HuH-7.5 (cell line): ENCODE data around the gene ZNF565.
"Not testable (repeated sequence)": the region's sequence is repeated elsewhere in the genome, so short reads cannot be mapped to it uniquely, and the experiment has no call there.

Experiments used
- DNase-seq: peaks from one replicate; pipeline ENCODE4 v3.0.0; 2011; ENCODE audit warnings: low spot score

The ZNF565 gene

DNA sequence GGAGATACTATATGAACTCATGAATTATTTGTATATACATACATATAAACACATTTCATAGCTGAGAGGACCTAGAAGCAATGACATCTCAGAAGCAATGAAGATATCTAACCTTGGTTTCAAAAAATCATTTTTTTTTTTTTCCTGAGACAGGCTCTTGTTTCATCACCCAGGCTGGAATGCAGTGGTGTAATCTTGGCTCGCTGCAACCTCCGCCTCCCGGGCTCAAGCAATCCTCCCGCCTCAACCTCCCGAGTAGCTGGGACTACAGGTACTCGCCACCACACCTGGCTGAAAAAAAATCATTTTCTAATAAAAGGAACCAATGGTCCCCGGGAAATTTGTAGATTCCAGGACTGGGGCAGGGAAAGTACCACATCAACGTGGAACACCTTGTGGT is 4.0 kb downstream of the ZNF565 start:
- DNase-seq, result no peak

DNA sequence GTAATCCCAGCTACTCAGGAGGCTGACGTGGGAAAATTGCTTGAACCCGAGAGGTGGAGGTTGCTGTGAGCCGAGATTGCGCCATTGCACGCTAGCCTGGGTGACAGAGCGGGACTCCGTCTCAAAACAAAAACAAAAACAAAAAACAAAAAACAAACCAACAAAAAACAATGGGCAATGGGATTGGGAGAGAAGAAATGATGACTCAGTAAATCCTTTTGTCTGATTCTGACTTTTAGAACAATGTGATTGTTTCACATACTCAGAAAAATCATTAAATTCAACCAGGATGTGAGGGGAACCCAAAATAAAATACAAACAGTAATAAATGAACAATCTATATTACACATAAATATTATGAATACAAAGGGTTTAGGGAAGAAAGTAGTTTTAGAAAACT is 5.1 kb downstream of the ZNF565 start:
- DNase-seq, result no peak

DNA sequence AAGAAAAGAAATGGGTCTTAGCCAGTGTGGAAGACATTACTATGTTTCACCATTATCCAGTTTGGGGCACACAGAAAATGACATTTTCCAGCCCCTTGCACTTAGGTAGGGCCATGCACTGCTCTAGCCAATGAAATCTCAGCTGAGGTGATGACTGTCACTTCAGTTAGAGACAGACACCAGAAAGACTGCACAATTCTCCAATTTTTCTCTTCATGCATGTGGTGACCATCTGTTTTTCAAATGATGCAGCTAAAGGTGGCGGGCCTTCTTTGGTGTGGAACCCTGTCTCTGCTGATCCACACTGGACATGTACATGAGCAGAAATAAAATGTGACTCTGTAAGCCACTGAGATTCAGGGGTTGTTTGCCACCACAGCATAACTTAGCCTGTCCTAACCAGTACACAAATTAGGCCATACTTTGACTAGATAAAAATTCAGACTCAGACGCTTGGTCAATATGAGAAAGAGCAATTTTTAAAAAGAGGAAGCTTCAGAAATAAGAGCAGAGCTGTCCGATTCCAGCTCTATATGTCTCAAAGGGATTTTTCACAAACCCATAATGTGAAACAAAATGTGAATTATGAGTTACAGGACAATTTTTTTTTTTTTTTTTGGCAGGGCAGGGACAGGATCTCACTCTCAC is 6.7 kb downstream of the ZNF565 start:
- no peak for DNase-seq

DNA sequence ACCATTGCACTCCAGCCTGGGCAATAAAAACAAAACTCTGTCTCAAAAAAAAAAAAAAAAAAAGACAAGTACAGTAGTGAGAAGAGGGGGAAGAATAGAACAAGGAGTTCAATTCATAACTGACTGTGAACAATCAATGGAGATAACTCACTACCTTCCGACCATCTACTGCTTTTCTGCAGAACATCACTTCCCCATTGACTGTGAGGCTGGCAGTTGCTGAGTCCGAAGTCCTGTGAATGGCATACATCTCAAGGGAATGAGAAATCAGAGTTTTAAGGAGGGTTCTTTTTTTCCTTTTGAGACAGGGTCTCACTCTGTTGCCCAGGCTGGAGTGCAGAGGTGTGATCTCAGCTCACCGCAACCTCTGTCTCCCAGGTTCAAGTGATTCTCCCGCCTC is 11.2 kb downstream of the ZNF565 start:
- no peak for DNase-seq

DNA sequence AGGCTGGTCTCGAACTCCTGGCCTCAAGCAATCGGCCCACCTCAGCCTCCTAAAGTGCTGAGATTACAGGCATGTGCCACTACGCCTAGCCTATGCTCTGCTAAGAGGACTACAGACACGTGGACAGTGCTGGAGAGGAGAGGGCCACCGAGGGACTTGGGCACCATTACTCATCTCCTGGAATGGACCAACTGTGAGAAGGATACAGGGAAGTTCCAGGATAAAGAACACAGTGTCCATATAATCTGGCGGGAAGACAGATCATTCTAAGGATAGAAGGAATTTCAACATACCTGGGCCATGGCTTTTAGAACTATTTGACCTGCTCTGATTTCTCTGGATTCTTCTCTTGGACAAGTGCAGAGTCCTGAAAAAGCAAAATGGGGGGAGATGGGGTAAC is 12.8 kb downstream of the ZNF565 start:
- DNase-seq, result no peak

DNA sequence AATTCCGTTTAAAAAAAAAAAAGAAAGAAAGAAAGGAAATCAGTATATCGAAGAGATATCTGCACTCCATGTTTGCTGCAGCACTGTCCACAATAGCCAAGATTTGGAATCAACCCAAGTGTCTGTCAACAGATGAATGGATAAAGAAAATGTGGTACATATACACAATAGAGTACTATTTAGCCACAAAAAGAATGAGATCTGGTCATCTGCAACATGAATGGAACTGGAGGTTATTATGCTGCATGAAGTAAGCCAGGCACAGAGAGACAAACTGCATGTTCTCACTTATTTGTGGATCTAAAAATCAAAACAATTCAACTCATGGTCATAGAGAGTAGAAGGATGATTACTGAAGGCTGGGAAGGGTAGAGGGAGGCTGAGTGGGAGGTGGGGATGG is 16.3 kb downstream of the ZNF565 start:
- no peak for DNase-seq

DNA sequence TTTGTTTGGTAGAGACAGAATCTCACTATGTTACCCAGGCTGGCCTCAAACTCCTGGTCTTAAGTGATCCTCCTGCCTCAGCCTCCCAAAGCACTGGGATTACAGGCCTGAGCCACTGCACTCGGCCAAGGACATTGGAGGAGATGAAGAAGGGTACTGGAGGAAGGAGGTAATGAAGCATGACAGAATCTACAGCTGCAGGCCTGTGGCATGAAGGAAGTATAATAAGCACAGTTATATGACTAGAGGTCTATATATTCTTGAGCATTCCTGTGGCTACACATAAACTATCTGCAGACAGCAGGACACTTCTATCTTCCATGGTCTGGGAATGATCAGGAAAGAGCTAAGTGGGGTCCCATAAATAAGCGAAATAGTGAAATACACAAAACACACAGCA is 18.2 kb downstream of the ZNF565 start:
- DNase-seq, result no peak

DNA sequence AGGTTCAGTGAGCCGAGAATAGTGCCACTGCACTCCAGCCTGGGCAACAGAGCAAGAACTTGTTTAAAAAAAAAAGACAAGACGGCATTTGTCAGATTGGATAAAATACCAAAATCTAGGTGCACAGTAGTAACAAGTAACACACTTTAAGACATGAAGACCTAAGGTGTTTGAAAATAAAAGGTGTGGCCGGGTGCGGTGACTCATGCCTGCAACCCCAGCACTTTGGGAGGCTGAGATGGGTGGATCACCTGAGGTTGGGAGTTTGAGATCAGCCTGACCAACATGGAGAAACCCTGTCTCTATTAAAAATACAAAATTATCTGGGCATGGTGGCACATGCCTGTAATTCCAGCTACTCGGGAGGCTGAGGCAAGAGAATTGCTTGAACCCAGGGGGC is 27.7 kb downstream of the ZNF565 start:
- not testable (repeated sequence) for DNase-seq

DNA sequence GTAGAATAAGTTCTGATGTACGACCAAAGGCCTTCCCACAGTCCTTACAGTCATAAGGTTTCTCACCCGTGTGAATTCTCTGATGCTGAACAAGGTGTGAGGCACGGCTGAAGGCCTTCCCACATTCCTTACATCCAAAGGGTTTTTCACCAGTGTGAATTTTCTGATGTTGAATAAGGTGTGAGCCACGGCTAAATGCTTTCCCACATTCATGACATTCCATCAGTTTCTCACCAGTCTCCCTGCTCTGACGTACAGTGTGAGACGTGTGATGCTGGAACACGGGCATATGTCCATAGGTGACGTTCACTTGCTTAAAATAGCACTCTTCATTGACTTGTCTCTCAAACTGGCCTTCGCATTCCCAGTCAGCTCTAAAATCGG is 31.2 kb downstream of the ZNF565 start:
- no peak for DNase-seq

DNA sequence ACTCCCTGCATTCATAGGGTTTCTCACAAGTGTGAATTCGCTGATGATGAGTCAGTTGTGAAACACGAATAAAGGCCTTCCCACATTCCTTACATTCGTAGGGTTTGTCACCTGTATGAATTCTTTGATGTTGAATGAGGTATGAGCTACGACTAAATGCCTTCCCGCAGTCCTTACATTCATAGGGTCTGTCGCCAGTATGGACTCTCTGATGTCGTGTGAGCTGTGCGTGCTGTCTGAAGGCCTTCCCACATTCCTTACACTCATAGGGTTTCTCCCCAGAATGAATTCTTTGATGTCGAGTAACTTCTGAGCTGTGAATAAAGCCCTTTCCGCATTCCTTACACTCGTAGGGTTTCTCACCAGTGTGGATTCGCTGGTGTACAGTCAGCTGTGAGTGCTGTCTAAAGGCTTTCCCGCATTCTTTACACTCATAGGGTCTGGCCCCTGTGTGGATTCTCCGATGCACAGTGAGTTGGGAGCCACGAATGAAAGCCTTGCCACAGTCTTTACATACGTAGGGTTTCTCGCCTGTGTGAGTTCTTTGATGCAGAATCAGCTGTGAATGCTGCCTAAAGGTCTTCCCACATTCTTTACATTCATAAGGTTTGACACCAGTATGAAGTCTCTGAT is 31.7 kb downstream of the ZNF565 start:
- DNase-seq, result no peak

DNA sequence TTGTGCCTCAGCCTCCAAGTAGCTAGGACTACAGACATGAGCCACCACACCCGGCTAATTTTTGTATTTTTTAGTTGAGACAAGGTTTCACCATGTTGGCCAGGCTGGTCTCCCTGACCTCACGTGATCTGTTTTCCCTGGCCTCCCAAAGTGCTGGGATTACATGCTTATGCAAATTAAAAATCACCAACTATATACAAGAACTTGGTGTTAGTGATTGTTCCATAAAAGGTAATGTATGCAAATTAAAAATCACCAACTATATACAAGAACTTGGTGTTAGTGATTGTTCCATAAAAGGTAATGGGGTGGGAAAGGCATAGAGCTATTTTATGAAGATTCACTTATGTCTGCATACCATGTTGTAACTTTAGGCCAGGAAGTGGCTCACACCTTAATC is 35.4 kb downstream of the ZNF565 start:
- not testable (repeated sequence) for DNase-seq

DNA sequence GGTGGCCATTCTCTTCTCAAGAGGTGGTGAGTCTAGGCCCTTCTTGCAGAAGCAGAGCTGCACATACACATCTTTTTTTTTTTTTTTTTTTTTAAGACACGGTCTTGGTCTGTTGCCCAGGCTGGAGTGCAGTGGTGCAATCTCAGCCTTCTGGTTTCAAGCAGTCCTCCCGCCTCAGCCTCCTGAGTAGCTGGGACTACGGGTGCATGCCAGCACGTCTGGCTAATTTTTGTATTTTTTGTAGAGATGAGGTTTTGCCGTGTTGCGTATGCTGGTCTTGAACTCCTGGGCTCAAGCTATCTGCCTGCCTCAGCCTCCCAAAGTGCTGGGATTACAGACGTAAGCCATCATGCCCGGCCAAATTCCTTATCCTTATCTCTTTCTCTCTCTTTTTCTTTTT is 40.6 kb downstream of the ZNF565 start:
- DNase-seq, result not testable (repeated sequence)

DNA sequence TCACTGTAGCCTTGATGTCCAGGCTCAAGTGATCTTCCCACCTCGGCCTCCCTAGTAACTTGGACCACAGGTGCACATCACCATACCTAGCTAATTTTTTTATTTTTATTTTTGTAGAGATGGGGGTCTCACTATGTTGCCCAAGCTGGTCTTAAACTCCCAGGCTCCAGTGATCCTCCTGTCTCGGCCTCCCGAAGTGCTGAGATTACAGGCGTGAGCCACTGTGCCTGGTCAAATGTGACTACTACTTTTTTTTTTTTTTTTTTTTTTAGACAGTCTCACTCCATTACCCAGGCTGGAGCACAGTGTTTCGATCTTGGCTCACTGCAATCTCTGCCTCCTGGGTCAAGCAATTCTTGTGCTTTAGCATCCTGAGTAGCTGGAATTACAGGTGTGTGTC is 41.6 kb downstream of the ZNF565 start:
- no peak for DNase-seq

DNA sequence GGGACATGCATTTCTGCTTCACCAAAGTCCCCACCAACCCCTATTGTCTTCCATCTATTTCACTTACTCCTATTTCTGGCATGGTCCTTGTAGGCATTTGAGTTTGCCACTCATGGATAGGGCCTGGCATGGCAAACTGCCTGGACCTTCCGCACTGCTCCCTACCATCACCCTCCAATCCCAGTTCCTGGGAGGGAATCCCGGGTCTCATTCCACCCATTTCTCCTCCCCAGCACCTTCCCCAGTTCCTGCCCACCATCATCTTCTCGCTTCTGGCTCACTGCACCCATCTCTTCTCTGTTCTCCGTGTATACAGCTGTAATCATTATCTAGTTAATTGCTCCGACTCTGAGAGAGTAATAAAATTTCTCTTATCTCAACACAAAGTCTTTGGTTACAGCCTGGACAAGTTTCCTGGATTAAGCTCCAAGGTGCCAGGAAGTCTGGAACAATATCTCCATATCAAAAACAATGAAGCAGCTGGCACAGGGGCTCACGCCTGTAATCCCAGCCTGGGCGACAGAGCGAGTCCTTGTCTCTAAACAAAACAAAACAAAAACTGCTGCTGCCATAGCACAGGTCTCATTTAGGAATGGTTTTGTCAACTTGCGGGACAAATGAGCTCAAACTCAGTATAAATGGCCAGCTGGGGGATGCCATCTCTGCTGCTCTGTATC is 45.2 kb downstream of the ZNF565 start:
- DNase-seq, result no peak

DNA sequence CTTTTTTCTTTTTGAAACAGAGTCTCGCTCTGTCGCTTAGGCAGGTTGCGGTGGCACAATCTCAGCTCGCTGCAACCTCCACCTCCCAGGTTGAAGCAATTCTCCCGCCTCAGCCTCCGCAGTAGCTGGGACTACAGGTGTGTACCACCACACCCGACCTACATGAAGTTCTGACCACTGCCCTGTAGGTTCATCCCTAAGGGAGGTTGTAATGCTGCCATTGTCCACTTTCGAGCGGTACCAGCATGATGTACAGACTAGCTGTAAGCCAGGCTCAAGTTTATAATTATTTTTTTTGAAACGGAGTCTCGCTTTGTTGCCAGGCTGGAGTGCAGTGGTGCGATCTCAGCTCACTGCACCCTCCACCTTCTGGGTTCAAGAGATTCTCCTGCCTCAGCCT is 50.7 kb downstream of the ZNF565 start:
- DNase-seq, result no peak

DNA sequence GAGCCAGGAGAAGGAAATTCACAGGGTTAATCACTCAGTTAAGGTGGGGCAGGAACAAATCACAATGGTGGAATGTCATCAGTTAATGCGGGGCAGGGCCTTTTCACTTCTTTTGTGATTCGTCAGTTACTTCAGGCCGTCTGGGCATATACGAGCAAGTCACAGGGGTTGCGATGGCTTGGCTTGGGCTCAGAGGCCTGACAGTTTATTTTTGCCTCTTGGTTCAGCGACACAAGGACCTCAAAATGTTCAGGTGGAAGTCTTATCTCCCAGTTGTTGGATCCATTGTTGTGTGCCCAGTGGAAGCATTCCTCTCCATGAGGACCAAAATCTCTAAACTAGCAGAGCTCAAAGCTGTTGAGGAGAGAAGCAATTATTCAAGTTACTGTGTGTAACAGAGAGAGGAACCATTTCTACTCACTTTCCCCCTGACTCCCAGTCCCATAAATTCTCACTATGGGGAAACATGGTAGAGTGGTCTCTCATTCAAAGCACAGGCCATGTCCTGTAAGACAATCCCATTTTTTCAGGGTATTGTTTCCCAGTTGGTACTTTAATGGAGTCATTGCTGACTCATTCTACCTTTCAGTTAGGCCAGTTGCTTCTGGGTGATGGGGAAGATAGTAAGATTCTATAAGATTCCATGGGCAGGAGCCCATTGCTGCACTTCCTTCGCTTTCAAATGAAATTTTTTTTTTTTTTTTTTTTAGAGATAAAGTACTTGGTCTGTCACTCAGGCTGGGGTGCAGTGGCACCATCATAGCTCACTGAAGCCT is 53.5 kb downstream of the ZNF565 start:
- DNase-seq, result no peak

DNA sequence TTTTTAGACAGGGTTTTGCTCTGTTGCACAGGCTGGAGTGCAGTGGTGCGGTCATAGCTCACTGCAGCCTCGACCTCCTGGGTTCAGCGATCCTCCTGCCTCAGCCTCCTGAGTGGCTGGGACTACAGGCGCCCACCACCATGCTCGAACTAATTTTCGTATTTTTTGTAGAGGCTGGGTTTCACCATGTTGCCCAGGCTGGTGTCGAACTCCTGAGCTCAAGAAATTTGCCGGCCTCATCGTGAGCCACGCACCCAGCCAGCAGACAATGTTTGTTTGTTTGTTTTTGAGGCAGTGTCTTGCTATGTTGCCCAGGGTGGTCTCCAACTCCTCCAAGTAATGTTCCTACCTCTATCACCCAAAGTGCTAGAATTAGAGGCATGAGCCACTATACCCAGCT is 61.3 kb downstream of the ZNF565 start:
- no peak for DNase-seq

DNA sequence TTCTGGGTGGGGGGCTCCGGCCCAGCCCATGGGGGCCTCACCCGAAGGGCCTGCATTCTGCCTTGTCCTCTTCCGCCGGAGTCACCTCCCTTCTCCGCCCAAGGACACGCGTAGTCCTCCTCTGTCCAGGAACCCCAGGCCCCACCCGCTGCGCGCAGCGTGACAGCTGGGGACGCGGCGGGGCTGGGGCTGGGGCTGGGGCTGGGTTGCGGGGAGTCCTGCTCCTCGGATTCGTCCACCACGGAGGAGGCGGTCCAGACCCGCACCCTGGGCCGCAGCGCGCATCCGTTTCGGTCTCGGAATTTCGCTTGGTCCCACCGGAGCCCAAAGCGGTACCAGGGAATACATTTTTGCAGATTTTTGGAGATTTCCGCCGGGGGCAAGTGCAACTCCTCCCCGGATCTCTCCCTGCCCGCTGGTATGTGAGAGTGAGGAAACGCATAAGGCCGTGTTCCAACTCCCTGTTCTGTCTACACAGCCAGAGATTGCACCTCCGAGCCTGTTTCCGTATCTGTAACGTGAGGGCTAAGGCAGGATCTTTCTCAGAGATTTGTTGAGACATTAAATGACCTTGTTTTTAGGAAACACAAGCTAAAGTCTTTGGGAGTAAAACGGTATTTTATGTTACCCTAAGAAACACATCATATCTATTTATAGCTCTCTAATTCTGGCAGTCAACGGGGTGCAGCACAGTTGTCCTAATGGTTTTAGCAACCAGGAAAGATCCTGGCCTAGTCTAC is 61.9 kb downstream of the ZNF565 start, which contains the start of gene COX7A1:
TSS of gene COX7A1 (minus strand) at position 96 of the 740 bp plus-strand sequence. CDS start at position 56, 40 bp downstream.
- DNase-seq, result no peak

DNA sequence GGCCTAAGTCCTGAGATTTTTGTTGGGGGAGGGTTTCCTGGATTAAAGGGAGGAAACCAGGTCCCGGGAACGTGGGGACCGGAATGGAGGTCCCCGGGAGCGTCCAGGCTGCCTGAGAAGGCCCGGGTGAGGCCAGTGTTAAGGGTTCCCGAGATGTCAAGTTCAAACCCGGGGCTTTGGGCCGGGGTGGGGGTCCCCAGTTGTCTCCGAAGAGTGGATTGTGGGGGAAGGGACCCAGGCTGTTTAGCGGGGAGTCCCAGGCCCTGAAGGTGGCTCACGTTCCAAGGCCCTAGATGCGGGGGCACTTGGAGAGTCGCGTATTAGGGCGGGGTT is 62.5 kb downstream of the ZNF565 start:
- DNase-seq, result no peak

DNA sequence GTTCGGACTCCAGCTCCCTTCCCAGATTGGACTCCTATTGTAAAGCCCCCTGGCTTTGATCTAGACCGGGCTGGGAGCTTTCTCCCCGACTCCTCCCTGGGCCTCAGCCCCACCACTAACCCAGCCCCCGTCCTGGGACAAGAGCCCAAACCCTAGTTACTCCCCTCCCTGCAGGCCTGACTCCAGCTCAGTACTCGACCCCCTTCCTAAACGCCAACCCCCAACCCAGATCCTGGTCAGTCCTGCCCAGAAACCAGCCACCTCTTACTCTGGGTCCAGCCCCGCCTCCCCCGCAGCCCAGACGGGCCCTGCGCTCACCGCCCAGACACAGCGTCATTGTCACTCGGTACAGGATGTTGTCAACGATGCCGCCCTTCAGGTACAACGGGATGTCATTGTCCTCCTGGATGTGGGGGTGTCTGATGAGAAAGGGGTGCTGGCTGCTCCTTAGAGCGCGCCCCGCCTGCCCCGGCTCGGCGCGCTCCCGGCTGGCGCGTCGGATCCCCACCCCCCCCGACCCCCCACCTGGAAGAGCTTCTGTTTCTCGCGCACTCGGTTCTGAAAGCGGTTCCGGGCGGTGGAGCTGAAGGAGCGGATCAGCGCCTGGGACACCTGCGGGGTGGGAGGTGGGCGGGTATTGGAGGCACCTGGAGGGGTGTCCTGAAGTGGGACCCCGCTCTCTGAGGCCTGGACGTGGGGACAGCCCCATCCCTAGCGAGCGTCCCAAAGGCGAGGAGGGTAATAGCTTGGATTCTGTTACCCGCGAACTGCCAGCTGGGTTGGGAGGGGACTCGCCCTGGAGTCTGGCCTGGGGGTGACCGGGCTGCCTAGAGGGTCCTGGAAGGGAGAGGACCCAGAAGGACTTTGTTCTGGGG is 63.1 kb downstream of the ZNF565 start:
- DNase-seq, result no peak

DNA sequence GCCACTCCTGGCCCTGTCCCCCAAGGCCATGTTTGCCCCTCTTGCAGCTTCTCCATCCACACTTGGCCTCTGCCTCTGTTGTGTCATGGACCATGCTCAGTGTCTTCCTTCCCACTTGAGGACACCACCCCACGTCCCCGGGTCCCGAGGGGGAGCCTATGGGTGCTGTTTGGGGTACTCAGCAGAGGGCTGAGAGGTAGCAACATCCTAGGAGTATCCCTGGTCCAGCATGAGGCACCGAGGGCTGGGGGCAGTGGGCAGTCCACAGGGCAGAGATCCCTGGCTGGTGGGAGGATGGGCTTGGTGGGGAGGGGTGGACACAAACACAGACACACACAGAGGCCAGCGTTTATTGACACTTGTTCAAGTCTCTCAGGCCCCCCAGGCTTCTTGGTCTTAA is 63.9 kb downstream of the ZNF565 start:
- no peak for DNase-seq
